Measurements from ENCODE around the gene OR51D1.

Gene OR51D1

GRCh38 chr11:4636962-4637661 is at the start of gene OR51D1:
OR51D1 (plus strand) TSS chr11:4637477; CDS start chr11:4639791, 2,314 bp downstream.
- DNase-seq (ENCODE audit: low spot score), result peak; percentile 70

GRCh38 chr11:4589017-4589416 is 48.3 kb upstream of the OR51D1 start:
- DNase-seq (ENCODE audit: low spot score), result no peak

- DNase-seq (ENCODE audit: low spot score), result no peak
These were observed 43.5 kb upstream of the OR51D1 start, which contains the start of gene OR52I1 for GRCh38 chr11:4593739-4594138. OR52I1 (plus strand) TSS chr11:4594039; CDS start chr11:4594039, 0 bp downstream.

GRCh38 chr11:4605057-4605456 is 32.2 kb upstream of the OR51D1 start:
- DNase-seq (ENCODE audit: low spot score), result no peak

GRCh38 chr11:4606231-4607015 is 30.9 kb upstream of the OR51D1 start:
- DNase-seq (ENCODE audit: low spot score), result no peak

- DNase-seq (ENCODE audit: low spot score), result no peak
These were observed 30.2 kb upstream of the OR51D1 start for GRCh38 chr11:4607096-4607495.

GRCh38 chr11:4607781-4608666 is 29.3 kb upstream of the OR51D1 start, which contains the start of gene TRIM68:
TRIM68 (minus strand) TSS chr11:4608231; CDS start chr11:4605504, 2,727 bp downstream.
- DNase-seq (ENCODE audit: low spot score), result peak; percentile 99

- DNase-seq (ENCODE audit: low spot score), result no peak
These were observed 26.9 kb upstream of the OR51D1 start for GRCh38 chr11:4610258-4610935.

- DNase-seq (ENCODE audit: low spot score), result no peak
These were observed 25.3 kb upstream of the OR51D1 start for GRCh38 chr11:4611986-4612385.

GRCh38 chr11:4615856-4616444 is 21.3 kb upstream of the OR51D1 start:
- no peak for DNase-seq (ENCODE audit: low spot score)

- no peak for DNase-seq (ENCODE audit: low spot score)
These were observed 17.8 kb upstream of the OR51D1 start for GRCh38 chr11:4619514-4619913.

- DNase-seq (ENCODE audit: low spot score), result no peak
These were observed 10.8 kb upstream of the OR51D1 start for GRCh38 chr11:4626207-4627099.

- no peak for DNase-seq (ENCODE audit: low spot score)
These were observed 1.1 kb upstream of the OR51D1 start for GRCh38 chr11:4636136-4636535.

GRCh38 chr11:4637662-4638047 is 378 bp downstream of the OR51D1 start:
- DNase-seq (ENCODE audit: low spot score), result no peak

- DNase-seq (ENCODE audit: low spot score), result no peak
These were observed 2.7 kb downstream of the OR51D1 start for GRCh38 chr11:4639931-4640330.

GRCh38 chr11:4641501-4641900 is 4.2 kb downstream of the OR51D1 start:
- DNase-seq (ENCODE audit: low spot score), result no peak

GRCh38 chr11:4642043-4642442 is 4.8 kb downstream of the OR51D1 start:
- DNase-seq (ENCODE audit: low spot score), result no peak

GRCh38 chr11:4643076-4643475 is 5.8 kb downstream of the OR51D1 start:
- DNase-seq (ENCODE audit: low spot score), result no peak

GRCh38 chr11:4643682-4644081 is 6.4 kb downstream of the OR51D1 start, which contains the start of gene OR51E1:
OR51E1 (plus strand) TSS chr11:4643982; CDS start chr11:4652527, 8,545 bp downstream.
- DNase-seq (ENCODE audit: low spot score), result no peak

- no peak for DNase-seq (ENCODE audit: low spot score)
These were observed 7.0 kb downstream of the OR51D1 start for GRCh38 chr11:4644233-4644632.
